Measurements from ENCODE around the gene TMEM91. TPM values are rescaled to one million over a fixed set of nuclear protein-coding genes. Genes with fewer than 3 reads are reported as not detected.

Gene TMEM91
- total RNA-seq, 1 donor from 2014 or later = 4.5 TPM

DNA sequence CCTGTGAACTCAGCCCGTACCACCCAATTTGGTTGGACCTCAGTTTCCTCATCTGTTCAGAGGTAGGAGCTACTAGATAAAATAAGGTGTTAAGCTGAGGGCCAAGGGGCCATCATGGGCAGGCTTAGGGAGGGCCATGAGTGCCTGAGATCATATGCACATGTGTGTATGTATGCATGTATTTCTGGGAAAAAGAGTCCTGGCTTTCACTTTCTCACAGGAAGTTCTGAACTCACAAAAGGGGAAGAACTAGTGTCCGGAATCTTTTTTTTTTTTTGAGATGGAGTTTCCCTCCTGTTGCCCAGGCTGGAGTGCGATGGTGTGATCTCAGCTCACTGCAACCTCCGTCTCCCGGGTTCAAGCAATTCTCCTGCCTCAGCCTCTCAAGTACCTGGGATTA is 41.5 kb upstream of the TMEM91 start:
- Histone ChIP-seq H3K36me3 (no peaks in the 10 kb centered on the region), H3K9me3 (ENCODE audit: low read depth) (no peaks in the 10 kb centered on the region), H3K4me1 (no peaks in the 10 kb centered on the region), H2AFZ (replicated peaks) (no peak overlapping the region), H3F3A (ENCODE audit: low read depth) (no peaks in the 10 kb centered on the region), H3K9ac (no peak overlapping the region), H3K79me2 (ENCODE audit: low read depth) (no peaks in the 10 kb centered on the region), H3K4me3 (no peak overlapping the region), H3K4me2 (no peak overlapping the region), H4K20me1 (ENCODE audit: low read depth) (no peaks in the 10 kb centered on the region), H3K27me3 (no peaks in the 10 kb centered on the region), H3K27ac (no peak overlapping the region)
- Mint-ChIP-seq H3K27ac (no peak overlapping the region), H3K4me1 (no peaks in the 10 kb centered on the region), H3K9me3 (no peaks in the 10 kb centered on the region), H3K27me3 (ENCODE audit: insufficient read depth, low read depth) (peaks cover 4% of the 10 kb centered on the region), H3K36me3 (no peaks in the 10 kb centered on the region), H3K4me3 (no peak overlapping the region)
- TF ChIP-seq EZH2phosphoT487 (IDR thresholded peaks at IDR 0.05) (no peak), CTCF (IDR thresholded peaks at IDR 0.05) (no peak), EZH2 (IDR thresholded peaks at IDR 0.05) (no peak)
- no peak for DNase-seq (ENCODE audit: low spot score)

DNA sequence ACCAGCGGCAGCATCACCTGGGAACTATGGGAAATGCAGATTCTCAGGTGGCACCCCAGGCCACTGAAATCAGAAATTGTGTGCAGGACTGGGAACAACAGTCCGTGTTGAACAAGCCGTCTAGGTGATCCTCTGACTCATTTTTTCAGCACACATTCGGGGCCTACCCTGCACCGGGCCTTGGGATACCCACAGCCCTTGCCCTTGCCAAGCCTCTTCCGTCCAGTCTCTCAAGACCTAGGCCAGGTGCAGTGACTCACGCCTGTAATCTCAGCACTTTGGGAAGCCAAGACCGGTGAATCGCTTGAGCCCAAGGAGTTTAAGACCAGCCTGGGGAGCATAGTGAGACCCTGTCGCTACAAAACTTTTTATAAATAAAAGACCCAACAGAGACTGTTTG is 40.9 kb upstream of the TMEM91 start:
- no peaks in the 10 kb centered on the region for H3K27me3 ChIP-seq
- no peak for TF ChIP-seq CTCF (IDR thresholded peaks at IDR 0.05)
- H3K27ac Mint-ChIP-seq = peak overlapping the region; percentile 29

DNA sequence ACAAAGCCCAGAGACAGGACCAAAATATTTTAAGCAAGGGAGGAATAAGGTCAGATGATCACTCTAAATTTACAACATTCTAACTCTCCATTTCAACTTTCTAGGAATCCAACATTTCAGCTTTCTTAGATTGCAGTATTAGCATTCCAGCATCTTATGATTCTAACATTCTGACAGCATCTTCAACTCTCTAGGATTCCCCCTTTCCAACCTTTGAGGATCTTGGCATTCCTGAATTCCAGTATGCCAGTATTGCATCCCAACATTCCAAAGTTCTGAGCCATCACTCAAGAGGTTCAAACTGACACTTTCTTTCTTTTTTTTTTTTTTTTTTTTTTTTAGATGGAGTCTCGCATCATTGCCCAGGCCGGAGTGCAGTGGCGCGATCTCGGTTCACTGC is 36.4 kb upstream of the TMEM91 start:
- Histone ChIP-seq H3K79me2 (ENCODE audit: low read depth) (no peaks in the 10 kb centered on the region), H3K9me3 (ENCODE audit: low read depth) (no peaks in the 10 kb centered on the region), H2AFZ (replicated peaks) (no peak overlapping the region), H3K27ac (no peak overlapping the region), H3K4me2 (no peak overlapping the region), H3K27me3 (no peaks in the 10 kb centered on the region), H3F3A (ENCODE audit: low read depth) (no peaks in the 10 kb centered on the region), H3K36me3 (no peaks in the 10 kb centered on the region), H3K4me1 (no peaks in the 10 kb centered on the region), H4K20me1 (ENCODE audit: low read depth) (no peaks in the 10 kb centered on the region), H3K4me3 (no peak overlapping the region), H3K9ac (no peak overlapping the region)
- no peaks in the 10 kb centered on the region for H3K4me1 Mint-ChIP-seq
- TF ChIP-seq EZH2 (IDR thresholded peaks at IDR 0.05) = no peak
- no peak for TF ChIP-seq EZH2phosphoT487 (IDR thresholded peaks at IDR 0.05)
- TF ChIP-seq CTCF (IDR thresholded peaks at IDR 0.05) = no peak
- H3K36me3 Mint-ChIP-seq = no peaks in the 10 kb centered on the region
- no peaks in the 10 kb centered on the region for H3K9me3 Mint-ChIP-seq
- H3K27me3 Mint-ChIP-seq (ENCODE audit: insufficient read depth, low read depth) = peaks cover 2% of the 10 kb centered on the region
- no peak for DNase-seq (ENCODE audit: low spot score)
- no peak overlapping the region for H3K27ac Mint-ChIP-seq
- H3K4me3 Mint-ChIP-seq = no peak overlapping the region

More for the DNA sequence above, 40.9 kb upstream of the TMEM91 start:
- Mint-ChIP-seq H3K9me3 (no peaks in the 10 kb centered on the region), H3K36me3 (no peaks in the 10 kb centered on the region), H3K4me1 (no peaks in the 10 kb centered on the region), H3K4me3 (no peak overlapping the region), H3K27me3 (ENCODE audit: insufficient read depth, low read depth) (peaks cover 4% of the 10 kb centered on the region)
- Histone ChIP-seq H3K9ac (no peak overlapping the region), H3K79me2 (ENCODE audit: low read depth) (no peaks in the 10 kb centered on the region), H3K36me3 (no peaks in the 10 kb centered on the region), H3K9me3 (ENCODE audit: low read depth) (no peaks in the 10 kb centered on the region), H3K27ac (no peak overlapping the region), H3K4me1 (no peaks in the 10 kb centered on the region), H4K20me1 (ENCODE audit: low read depth) (no peaks in the 10 kb centered on the region), H3K4me3 (no peak overlapping the region), H3K4me2 (no peak overlapping the region), H2AFZ (replicated peaks) (no peak overlapping the region), H3F3A (ENCODE audit: low read depth) (no peaks in the 10 kb centered on the region)
- no peak for DNase-seq (ENCODE audit: low spot score)

Measured in neural progenitor cell (in vitro differentiated cells).